Jurkat, Clone E6-1 (cell line): ENCODE results near the gene PHKA2.
"Not testable (repeated sequence)": the region's sequence is repeated elsewhere in the genome, so short reads cannot be mapped to it uniquely, and the experiment has no call there.

Source experiments
- DNase-seq: peaks from one replicate; pipeline ENCODE4 v3.0.0-alpha.2; 2011; ENCODE audit warnings: low read depth, low spot score
- H3K4me3 ChIP-seq: 2 replicates; pipeline ENCODE4 v1.5.1; 2011; ENCODE audit warnings: mild to moderate bottlenecking, low read length, control low read depth, moderate library complexity

Gene PHKA2

DNA sequence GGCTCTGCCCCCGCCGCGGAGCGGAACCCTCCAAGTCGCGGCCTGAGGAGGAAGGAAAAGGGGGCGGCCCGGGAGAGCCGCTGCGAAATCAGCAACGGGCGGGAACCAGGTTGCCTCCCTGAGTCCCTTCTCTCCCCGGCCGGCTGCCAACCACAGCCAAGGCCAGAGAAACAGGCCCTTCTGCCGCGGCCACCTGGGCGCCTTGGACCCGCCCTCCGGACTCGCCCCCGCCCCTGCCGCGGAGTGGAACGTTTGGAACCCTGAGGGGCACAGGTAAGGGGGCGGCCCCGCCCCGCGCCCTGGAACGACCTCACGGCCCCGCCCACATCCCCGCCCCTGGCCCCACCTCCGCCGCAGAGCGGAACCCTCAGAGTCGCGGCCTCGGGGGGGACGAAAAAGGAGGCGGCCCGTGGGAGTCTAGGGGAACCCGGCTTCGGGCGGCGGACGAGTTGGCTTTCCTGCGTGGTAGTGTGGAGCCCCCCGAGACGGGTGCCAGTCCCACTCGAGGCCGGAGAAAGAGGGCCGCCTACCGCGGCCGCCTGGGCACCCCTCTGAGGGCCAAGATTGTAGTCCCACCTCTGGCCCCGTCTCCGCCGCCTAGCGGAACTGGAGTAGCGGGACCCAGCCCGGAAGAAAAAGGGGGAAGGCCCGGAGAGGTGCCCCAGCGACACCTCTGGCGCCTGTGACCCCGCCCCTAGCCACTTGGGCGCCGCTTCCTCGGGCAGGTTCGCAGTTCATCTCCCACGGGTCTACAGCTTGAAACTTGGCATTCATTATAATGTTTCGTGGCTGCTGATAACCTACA lies 669 bp upstream of the PHKA2 start:
- DNase-seq, result peak; percentile 62
- H3K4me3 ChIP-seq, result peak overlapping the region; percentile 65

DNA sequence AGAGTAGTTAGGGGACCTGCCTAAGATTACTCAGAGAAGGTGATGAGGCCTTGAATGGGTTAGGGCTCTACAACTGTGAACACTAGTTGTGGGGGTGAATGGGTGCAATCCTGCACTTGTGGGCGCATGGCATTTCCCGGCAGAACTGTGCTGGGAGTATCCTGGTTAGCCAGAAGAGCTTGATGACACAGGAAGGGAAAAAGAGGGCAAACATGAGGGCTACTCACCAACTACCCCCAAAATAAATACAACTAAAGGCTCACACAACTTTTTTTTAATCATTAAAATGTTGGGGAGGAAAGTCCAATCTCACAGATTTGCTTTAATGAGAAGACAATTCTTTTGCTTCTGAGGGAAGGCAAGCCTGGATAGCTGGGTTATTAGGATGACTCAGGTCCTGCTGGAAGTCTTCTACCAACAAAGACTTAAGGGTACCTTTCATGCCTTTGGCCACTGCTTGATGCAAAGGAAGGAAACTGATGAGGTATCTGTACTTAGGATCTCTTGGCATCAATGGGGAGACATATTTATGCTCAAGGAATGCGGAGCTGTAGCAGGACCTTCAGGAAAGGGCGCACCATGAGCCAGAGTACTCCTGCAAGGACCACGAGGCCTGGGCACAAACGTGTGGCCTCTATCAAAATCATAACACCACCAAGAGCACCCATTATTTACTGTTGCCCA lies 2.6 kb downstream of the PHKA2 start:
- no peak overlapping the region for H3K4me3 ChIP-seq
- DNase-seq, result no peak

DNA sequence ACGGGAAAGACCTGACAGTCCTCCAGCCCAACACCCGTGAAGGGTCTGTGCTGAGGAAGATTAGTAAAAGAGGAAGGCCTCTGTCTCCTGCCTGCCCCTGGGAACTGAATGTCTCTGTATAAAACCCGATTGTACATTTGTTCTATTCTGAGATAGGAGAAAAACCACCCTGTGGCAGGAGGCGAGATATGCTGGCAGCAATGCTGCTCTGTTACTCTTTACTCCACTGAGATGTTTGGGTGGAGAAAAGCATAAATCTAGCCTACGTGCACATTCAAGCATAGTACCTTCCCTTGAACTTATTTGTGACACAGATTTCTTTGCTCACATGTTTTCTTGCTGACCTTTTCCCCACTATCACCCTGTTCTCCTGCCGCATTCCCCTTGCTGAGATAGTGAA lies 3.7 kb downstream of the PHKA2 start:
- H3K4me3 ChIP-seq, DNase-seq: not testable (repeated sequence)

DNA sequence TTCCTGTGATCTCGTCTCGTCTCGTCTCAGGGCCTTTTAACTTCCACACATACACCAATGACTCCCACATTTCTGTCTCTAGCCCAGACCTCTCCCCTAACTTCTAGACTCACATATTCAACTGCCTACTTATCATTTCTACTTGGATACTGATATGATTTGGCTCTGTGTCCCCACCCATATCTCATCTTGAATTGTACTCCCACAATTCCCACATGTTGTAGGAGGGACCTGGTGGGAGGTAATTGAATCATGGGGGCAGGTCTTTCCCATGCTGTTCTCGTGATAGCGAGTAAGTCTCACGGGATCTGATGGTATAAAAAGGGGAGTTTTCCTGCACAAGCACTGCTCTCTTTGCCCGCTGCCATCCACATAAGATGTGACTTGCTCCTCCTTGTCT lies 8.9 kb downstream of the PHKA2 start:
- H3K4me3 ChIP-seq, result no peak overlapping the region
- no peak for DNase-seq

DNA sequence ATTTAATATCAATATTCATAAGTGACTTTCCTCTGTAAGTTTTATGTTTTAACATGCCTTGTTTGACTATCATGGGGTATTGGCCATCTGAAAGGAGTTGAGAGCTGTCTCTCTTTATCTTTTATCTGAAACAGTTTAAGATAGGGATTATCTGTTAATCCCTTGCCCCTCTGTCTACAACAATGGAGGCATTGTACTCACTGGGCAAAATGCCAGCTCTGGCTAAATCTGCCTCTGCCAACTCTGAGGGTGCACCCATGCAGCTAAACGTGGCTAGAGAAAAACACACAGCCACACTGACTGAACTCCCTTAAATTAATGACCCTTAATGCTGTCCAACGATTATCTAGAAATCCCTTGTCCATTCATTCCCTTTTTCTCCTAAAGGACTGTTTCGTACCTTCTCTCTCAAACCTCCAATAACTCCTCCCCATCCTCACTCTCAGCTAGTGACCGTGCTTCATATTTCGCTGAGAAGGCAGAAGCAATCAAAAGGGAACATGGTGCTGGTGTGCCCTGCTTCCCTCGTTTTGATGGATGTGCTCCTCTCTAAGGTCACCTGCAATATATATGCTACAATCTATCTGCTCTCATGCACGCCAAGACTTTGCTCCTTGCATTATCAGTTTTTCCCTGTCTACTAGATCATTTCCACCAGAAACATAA lies 10.3 kb downstream of the PHKA2 start:
- H3K4me3 ChIP-seq, result no peak overlapping the region
- no peak for DNase-seq

DNA sequence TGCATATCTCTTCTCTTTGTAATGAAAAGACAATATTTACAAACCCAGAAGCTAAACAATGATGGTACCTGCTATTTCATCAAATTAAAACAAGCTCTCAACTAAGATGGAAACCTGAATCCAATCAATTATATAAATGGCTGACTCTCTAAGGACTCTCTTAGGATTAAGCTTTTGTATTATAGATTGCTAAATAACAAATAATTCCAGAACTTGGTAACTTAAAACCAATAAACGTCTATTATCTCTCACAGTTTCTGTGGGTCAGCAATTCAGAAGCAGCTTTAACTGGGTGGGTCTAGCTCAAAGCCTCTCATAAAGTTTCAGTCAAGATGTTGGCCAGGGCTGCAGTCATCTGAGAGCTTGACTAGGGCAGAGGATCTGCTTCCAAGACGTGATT lies 12.4 kb downstream of the PHKA2 start:
- DNase-seq, result no peak

DNA sequence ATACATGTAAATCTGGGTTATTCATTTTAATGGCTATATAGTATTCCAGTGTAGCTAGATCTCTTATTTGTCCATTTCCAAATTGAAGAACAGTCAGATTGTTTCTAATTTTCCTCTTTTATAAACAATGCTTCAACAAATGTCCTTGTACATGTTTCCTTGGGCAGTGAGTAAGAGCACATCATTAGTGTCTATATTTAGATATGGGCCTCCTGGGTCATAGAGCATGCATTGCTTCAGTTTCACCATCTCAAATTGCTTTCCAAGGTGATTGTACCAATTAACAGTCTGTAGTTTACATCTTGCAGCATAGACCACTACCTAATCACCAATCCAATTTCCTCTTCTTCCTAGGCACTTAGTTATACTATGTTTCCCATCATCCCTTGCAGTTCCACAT lies 13.4 kb downstream of the PHKA2 start:
- no peak for DNase-seq
- H3K4me3 ChIP-seq, result no peak overlapping the region

More for the DNA sequence above, 12.4 kb downstream of the PHKA2 start:
- H3K4me3 ChIP-seq, result no peak overlapping the region

DNA sequence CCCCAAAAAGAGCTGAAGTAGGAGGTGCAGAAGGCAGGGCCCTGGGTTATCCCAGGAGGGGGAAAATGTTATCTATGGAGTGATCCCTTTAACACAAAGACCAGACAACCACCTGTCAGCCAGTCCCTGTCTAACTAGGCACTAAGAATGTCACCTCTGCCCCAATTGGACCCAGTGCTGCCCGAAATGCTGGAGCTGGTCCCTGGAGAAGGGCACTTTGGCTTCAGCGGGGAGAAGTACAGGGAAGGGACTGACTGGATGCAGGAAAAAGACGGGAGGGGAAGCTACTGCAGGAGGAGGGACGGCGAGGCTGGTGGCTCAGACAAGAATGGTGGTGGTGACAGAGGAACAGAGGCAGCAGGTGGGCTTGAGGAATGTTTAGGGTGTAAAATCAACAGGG lies 17.3 kb downstream of the PHKA2 start:
- no peak for DNase-seq
- no peak overlapping the region for H3K4me3 ChIP-seq

DNA sequence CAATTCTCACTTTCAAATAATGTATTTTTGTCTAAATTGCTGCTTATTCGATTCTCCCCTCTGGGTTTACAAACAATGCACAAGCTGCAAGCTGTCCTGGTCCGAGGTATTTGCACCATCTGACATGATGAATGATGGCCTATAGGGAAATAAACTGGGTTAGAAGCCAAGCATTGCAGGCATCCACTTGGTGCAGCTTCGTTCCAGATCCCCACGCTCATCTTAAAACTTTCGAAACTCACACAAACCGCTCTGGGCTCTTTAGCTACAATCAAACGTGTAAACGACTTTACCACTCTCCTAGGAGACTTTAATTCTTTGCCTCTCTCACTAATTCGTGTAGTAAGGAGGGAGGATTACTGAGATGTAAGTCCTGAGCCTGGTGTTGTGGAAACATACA lies 19.0 kb downstream of the PHKA2 start:
- DNase-seq, result no peak
- no peak overlapping the region for H3K4me3 ChIP-seq

DNA sequence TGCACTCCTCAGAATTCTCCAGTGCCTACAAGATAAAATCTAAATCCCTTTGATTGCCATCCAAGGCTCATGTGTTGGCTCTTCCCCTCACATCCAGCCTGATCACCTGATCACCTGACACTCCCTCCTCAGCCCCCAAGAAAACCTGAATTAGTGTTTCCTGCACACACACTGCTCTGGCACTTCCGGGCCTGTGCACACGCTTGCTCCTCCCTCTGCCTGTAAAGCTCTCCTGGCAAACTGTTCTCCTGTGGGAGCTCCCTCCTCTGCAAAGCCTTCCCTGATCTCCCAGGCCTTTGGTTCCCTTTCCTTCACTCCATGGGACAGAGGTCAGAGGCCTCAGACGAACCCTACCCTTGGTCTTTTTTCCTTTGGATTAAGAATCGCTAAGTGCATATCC lies 19.9 kb downstream of the PHKA2 start:
- H3K4me3 ChIP-seq, result no peak overlapping the region
- no peak for DNase-seq

DNA sequence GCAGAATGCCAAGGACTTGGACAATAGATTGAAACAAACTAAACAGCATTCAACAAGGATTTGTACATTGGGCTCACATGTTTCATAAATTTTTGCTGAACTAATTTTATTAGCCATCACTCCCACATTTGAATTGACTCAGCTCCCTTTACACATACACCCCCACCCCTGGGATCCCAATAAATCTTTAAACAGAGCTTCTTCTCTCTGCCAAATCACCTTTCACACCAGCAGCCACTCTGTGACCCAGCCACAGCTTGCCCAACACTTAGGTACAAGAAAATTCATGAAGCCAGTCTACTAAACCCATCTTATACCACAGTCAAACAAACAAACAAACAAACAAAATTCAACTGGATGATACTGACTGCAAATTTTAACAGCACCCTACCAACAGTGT lies 21.6 kb downstream of the PHKA2 start:
- DNase-seq, result no peak
- no peak overlapping the region for H3K4me3 ChIP-seq

DNA sequence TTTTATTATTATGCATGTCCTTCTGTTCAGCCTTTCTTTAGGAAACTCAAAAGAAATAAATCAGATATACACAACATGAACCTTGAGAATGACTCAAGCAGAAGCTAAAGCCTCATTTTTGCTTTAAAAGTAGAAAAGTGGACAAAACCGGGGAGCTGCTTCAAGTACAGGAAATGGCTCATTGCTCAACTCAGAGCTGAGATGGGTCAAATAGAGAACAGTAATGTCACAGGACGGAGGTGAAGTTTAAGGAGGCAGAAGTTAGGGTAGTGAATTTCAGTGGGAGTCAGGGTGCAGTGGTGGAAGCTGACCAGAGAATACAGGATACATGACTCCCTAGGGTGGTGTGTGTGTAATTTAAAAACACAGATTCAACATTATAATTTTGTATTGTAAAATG lies 22.2 kb downstream of the PHKA2 start:
- no peak overlapping the region for H3K4me3 ChIP-seq
- DNase-seq, result no peak

DNA sequence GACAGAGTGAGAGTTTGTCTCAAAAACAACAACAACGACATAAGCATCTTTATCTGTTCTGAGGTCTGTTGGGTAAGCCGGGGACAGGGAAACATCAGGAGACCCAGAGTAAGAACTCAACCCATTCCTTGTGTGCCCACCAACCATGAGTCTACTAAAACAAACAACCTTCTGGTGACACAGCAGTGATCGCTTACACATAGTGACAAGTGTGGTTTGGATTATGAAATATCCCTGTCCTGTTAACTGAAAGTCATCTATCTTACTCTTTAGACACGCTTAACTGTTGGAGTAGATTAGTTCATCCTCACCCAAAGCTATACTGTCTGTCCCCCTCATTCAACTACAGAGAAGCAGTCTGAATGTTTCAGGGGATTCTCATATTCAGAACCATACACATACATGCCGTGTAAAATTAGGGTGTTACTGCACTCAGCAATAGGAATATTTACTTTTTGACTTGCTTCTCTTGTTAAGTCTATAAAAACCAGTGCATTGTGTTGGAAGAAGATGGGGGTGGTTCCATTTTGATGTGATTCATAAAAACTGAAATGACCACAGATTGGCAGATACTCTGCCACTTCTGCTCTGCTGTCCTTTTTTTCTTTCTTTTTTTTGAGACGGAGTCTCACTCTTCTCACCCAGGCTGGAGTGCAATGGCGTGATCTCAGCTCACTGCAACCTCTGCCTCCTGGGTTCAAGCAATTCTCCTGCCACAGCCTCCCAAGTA lies 27.4 kb downstream of the PHKA2 start:
- no peak for DNase-seq
- H3K4me3 ChIP-seq, result no peak overlapping the region

DNA sequence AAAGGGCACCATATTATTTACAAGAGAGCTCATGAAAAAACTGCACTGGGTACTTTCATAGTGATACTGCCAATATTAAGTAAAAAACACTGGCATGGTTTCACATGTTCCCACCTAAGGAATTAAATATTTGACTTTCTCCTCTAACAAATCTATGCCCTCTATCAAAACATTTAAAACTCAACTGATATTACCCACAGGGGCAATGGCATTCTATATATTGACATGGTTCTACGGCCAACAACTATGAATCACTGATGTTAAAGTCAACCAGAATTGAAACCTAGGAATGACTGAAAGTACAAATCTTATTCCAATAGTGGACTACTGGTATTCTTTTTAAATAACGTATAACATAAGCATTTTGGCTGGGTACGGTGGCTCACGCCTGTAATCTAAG lies 28.2 kb downstream of the PHKA2 start:
- no peak overlapping the region for H3K4me3 ChIP-seq
- no peak for DNase-seq

DNA sequence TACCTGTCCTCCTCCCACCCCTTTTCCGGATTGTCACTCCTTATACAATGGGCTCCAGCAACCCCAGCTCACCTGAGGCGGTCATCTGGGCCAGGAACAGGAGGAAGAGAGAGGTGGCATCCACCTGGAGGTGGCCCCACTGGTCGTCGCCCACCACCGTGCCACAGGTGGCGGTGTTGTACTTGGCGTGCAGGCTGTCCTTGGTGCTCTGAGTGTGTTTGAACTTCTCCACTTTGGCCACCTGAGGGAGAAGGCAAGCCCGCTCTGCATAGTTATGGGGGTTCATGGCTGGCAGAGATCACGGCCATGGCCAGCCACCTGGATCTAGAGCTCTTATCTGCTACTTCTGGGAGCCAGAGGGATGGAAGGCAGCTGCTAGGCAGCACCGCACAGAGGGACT lies 32.9 kb downstream of the PHKA2 start:
- no peak overlapping the region for H3K4me3 ChIP-seq
- no peak for DNase-seq

DNA sequence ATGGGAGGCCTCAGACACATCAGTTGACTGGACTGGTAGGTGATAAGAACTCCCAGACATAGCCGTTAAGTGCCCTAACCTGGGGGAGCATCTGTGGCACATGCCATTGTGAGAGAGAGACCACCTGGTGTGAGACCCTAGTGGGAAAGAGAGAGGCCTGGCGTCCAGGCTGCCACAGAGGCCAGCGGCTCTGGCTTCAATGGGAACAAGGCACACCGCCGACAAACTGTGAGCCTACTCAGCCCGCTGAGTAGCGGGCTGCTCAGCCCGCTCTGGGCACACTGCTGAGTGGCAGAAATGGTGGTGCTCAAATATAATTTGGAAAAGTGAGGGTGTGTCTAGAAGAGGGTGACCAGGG lies 34.0 kb downstream of the PHKA2 start:
- DNase-seq, result no peak
- H3K4me3 ChIP-seq, result no peak overlapping the region

DNA sequence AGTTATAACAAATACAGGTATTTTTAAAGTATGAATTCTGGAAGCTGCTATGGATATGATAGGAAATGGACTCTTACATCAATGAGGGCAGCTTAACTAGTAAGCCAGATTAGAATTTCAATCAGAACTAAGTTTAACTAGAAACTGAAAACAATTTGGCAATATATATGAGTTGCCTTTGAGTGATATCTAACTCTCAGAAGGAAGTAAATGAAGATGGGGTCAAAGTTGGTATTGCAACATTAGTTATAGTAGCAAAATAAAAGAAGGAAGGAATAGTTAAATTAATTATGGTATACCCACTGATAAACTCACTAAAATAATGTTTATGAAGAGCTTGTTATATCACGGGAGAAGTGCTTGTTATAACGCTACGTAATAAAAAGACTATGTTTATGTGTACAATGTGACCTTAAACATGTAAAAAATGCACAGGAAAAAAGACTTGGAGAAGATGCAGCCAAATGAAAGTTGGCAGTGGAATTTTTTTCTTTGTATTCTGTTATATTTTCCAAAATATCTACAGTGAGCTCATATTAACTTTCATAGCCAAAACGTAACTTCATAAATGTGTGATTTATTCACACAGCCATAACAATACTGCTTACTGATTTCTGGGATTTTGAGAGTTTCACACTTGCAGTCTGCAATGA lies 34.5 kb downstream of the PHKA2 start:
- DNase-seq, result no peak
- H3K4me3 ChIP-seq, result no peak overlapping the region

DNA sequence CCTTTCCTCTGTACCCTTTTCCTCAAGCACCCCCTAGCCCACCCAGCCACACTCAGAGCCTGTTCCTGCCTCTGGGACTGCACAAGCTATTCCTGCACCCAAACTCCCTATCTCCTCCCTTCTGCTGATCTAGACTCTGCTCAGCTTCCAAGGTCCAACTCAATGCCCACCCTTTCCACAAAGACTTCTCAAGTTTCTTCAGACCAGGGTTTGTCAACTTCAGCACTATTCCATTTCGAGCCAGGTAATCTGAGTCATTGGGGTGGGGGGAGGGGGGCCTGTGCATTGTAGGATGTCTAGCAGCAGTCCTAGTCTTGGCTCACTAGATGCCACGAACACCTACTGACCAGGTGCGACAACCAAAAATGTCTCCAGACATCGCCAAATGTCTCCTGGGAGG lies 37.3 kb downstream of the PHKA2 start:
- no peak for DNase-seq
- no peak overlapping the region for H3K4me3 ChIP-seq

DNA sequence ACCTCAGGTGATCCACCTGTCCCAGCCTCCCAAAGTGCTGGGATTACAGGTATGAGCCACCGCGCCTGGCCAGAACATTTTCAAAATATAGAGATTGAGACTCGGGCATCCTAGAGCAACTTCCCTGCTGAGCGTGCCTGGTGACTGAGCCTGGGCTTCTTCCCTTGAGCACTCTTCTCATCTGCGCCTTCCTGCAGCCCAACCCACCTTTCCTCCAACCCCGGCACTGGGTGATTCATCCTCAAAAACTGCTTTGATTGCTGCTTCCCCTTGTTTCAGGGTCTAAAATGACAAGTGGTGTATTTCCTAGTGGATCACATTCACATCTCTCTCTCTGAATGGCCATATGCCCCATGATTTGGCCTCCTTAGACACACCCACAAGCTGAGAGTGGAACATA lies 37.8 kb downstream of the PHKA2 start:
- DNase-seq, result no peak

More for the DNA sequence above, 37.8 kb downstream of the PHKA2 start:
- no peak overlapping the region for H3K4me3 ChIP-seq
